HFF-Myc (cell line): ENCODE data around the gene CBL.

Experiments used
- DNase-seq: peaks from one replicate; pipeline ENCODE4 v3.0.0-alpha.2; 2011; ENCODE audit warnings: low read depth; ENCODE audit errors: extremely low read depth
- H3K4me3 ChIP-seq: replicated peaks from 2 replicates; pipeline ENCODE4 v1.5.1; 2011; ENCODE audit warnings: low read depth, mild to moderate bottlenecking, control low read depth, low read length
- TF ChIP-seq, protein P1 (sequence below): IDR thresholded peaks from 2 replicates; pipeline ENCODE4 v1.5.1; 2012; ENCODE audit warnings: mild to moderate bottlenecking, low read depth, low read length, control low read depth; ENCODE audit errors: missing control alignments

CBL gene

DNA sequence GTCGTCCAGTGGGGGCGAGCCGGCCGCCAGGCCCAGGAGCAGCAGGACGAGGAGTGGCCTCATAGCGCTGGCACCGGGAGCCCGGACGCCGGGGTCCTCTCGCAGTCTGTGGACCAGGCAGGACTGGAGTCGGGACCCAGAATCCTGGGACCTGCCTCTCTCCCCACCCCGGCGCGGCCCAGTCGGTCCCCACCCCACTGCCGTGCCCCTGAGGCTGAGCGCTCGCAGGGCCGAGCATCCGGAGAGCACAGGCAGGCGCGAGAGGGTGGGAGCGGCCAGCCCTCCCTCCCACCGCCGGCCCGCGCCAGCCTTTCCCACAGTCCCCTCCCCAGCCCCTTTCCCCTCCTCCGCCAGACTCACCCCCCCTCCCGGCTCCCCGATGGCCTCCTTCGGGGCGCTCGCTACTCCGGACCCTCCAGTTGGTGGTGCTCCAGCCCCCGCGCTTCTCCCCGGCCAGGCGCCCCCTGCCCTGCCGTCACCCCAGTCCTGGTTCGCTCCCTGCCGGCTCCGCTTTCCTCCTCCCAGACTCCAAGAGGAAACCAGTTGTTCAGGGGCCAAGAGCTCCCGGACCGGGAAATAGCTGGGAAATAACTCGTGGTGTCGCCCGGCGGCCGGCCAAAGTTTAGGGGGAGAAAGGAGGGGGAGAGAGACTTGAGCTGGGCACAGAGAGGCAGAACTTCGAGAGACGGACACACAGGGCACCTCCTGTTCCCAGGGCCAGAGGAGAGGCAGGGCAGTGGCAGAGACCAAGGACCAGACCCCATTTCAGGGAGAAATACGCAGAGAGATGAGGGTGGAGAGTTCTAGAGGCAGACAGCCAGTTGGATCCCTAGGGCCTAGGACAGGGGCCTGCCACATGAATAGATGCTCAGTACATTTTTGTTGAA, 134.4 kb downstream of the CBL start, which contains the start of gene C1QTNF5:
TSS of gene C1QTNF5 (minus strand) at position 549 of the 887 bp plus-strand sequence. CDS start at position 63, 486 bp downstream.
- no peak for DNase-seq
- peak within 1 kb of the TSS; percentile 39 for H3K4me3 ChIP-seq
- TF ChIP-seq, protein P1, sequence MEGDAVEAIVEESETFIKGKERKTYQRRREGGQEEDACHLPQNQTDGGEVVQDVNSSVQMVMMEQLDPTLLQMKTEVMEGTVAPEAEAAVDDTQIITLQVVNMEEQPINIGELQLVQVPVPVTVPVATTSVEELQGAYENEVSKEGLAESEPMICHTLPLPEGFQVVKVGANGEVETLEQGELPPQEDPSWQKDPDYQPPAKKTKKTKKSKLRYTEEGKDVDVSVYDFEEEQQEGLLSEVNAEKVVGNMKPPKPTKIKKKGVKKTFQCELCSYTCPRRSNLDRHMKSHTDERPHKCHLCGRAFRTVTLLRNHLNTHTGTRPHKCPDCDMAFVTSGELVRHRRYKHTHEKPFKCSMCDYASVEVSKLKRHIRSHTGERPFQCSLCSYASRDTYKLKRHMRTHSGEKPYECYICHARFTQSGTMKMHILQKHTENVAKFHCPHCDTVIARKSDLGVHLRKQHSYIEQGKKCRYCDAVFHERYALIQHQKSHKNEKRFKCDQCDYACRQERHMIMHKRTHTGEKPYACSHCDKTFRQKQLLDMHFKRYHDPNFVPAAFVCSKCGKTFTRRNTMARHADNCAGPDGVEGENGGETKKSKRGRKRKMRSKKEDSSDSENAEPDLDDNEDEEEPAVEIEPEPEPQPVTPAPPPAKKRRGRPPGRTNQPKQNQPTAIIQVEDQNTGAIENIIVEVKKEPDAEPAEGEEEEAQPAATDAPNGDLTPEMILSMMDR = no peak

DNA sequence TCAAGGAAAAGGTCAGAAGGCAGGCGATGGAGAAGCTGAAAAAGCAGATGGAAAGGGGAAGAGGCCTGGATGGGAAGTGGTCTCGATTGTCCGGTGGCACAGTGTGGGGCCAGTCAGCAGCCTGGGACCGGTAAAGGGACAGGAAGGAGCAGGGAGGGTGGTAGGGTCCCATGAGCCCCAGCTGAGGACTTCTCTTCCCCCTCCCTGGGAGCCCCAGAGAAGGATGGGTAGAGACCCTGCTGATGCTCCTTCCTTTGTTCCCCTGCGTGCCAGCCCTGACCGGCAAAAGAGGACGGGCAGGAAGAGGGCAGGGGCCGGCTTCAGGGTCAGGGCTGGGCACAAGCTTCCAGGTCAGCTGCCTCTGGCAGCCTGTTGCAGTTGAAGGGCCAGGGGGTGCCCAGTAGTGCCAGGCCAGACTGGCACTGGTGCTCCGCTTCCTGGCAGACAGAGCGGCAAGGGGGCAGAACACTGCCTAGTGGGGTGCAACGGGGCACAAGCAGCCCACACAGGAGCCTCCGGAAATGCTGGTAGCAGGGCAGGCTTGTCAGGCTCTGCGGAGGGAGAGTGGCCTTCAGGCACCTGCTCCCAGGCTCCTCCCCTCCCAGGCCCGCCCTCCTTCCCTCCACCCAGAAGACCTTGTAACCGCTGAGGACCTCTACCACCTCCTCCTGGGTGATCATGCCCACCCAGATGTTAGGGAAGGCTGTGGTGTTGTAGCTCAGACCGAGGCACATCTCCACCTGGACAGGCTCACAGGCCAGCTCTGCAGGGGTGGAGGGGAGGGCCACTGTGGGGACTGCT, 135.3 kb downstream of the CBL start:
- TF ChIP-seq, protein P1 = no peak
- H3K4me3 ChIP-seq = no peak overlapping the region
- DNase-seq = no peak

DNA sequence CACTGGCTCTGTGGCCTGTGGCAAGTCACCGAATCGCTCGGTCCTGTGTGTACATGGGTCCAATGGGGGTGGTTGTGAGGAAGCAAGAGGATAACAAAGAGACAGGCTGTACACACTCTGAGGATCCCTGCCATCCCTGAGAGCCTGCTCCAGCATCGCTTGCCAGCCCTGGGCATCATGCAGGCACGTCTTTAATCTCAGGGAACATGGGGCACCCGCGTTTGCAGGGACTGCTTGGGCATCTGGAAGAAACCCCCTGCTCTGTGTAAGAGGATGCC, 135.8 kb downstream of the CBL start:
- no peak overlapping the region for H3K4me3 ChIP-seq
- TF ChIP-seq, protein P1 = no peak
- DNase-seq = no peak

DNA sequence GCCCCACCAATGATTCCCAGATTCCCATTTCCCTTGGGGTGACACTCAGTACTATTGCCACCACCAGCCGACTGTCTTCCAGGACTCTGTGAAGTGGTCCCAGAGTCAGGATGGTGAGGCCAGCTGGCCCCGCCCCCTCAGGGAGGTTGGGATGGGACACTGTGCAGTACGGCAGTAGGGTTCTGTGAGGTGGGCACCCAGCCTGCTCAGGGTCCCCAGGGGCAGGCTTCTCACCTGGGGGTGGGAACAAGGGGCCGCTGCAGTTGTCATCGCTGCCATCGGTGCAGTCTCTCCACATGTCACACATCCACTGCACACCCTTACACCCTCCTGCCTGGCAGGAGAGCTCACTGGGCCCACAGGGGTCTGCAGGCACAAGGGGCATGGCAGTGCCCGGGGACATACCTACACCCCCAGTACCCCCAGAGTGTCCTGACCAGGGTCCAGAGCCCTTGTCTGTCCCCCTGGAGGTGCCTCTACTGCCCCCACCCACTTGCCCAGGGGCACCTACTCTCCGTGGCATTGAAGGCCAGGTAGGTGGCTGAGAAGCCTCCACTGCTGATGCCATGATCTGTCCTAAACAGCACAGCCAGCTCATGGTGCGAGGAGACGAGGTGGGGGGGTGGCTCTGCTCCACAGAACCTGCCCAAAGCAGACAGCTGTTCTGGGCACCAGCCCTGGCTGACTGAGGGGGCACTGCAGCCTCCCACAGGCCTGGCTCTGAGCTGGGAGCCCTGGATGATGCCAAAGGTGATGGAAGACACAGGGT, 136.4 kb downstream of the CBL start:
- no peak for DNase-seq
- H3K4me3 ChIP-seq = no peak overlapping the region
- TF ChIP-seq, protein P1 = no peak

DNA sequence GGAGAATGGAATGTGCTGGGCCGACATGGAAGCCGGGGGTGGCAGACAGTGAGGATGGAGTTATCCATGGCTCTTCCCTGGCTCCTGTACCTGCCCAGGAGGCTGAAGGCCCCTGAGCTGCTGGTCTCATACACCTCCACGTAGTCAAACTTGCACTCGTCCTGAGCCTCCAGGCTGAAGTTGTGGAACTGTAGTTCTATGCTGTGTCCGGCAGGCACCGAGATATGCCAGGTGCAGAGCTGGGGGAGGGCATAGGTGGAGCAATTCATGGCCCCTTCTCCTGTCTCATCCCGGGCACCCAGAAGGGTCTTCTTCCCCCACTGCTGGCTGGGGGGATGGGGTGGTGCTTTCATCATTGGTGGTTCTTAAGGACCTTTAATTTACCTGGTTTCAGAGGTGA, 137.6 kb downstream of the CBL start:
- H3K4me3 ChIP-seq = no peak overlapping the region
- no peak for DNase-seq

DNA sequence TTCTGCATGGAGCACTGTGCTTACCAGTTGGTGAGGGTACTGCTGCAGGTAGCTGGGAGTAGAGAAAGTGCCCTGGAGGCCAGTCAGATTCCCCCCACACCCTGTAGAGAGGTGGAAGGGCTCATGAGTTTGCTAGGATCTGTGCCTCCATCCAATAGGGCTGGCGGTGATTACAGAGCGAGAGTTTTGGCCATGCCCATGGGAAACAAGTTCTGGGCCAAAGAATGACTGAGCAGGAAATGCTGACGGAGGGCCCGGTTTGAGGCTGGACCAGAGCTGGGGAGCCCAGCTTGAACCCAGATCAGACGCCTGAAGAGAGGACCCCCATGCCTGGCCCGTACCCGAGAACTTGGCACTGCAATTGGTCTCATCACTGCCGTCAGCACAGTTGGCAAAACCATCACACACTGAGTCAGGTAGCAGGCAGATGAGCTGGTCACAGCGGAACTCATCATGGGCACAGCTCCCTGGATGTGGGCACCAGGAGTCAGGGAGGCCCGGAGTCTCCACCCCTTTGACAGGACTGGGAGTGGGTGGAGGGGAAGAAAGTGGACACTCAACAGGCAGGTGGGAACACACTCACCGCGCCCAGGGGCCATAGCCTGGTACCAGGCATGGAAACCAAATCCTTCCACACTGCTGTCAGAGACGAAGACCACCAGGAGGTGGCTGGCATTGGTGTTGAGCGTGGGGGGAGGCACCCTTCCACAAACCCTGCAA, 138.3 kb downstream of the CBL start:
- TF ChIP-seq, protein P1 = no peak
- H3K4me3 ChIP-seq = no peak overlapping the region
- DNase-seq = no peak

More for the DNA sequence above, 137.6 kb downstream of the CBL start:
- TF ChIP-seq, protein P1 = no peak
